ENCODE measurements around the gene NTPCR. TPM values are rescaled to one million over a fixed set of nuclear protein-coding genes. Genes with fewer than 3 reads are reported as not detected.

Gene NTPCR
- total and polyA plus RNA-seq, 2 donors, result 50.8 to 53.7 TPM

Other genes with a start within 250 kb of the NTPCR start
- 8.6 TPM for gene MAP10, start 145.2 kb upstream of the NTPCR start, total RNA-seq
- 5.6 TPM for gene MAP10, start 145.2 kb upstream of the NTPCR start, polyA plus RNA-seq